K562 (cell line): ENCODE data around the gene ADGRA3. TPM values are rescaled to one million over a fixed set of nuclear protein-coding genes. Genes with fewer than 3 reads are reported as not detected.

Experiments used
- ATAC-seq: fragments of 200-7000 bp; cut with Tn5 transposase; 3 replicates; pipeline ENCODE4 v1.9.1; 2020; ENCODE audit warnings: moderate library complexity
- BruUV-seq: library from RNA; stranded (reverse); fragments of 400-500 nt; replicated peaks from 2 replicates; lab custom pipeline; 2021; lab: Mats Ljungman, UMichigan
- CTCF ChIA-PET: fragments of 300-600 bp; formaldehyde crosslinking; extraction: SDS; loops from one replicate; lab custom pipeline; 2021; ENCODE audit warnings: low intra/inter-chr PET ratio; lab: Yijun Ruan, JAX
- POLR2A ChIA-PET: fragments of 300-600, 350-650 bp; sonication (Branson Sonifier 250); formaldehyde crosslinking; extraction: SDS; loops from one replicate; lab custom pipeline; 2021; ENCODE audit warnings: antibody characterized with exemption, inconsistent platforms; lab: Yijun Ruan, JAX
- DNase-seq, 4 experiments: peaks; one replicate each; pipeline versions ENCODE4 v3.0.0 to v3.0.0-alpha.2; 2011 to 2018; ENCODE audit warnings: low spot score in 3 of 4, mixed read lengths in 3 of 4; ENCODE audit errors: extremely low read depth in 1 of 4
- FAIRE-seq: peaks from 2 replicates; lab custom pipeline; 2011; peaks lifted over from hg19 to GRCh38; lab: Jason Lieb, UNC
- H2AFZ ChIP-seq: 2 replicates; pipeline ENCODE4 v1.6.0; 2011; ENCODE audit warnings: low read depth, low read length, control low read depth, inconsistent platforms
- H3K27ac ChIP-seq: fragments of 200-600 bp; 3 replicates; pipeline ENCODE4 v1.8.0; 2011; ENCODE audit warnings: low read depth, mild to moderate bottlenecking, control low read depth, inconsistent platforms, low read length, moderate library complexity, mixed read lengths; ENCODE audit errors: extremely low read depth
- H3K27me3 ChIP-seq, 2 experiments: fragments of 300-600 bp in 1 of 2; 2 replicates in 1 of 2; 3 replicates in 1 of 2; pipeline versions ENCODE4 v1.6.0 to v1.8.0; 2011; ENCODE audit warnings: inconsistent platforms in 2 of 2, low read length in 2 of 2, mild to moderate bottlenecking in 1 of 2, mixed read lengths in 1 of 2, moderate library complexity in 1 of 2; ENCODE audit not compliant: control insufficient read depth in 2 of 2, insufficient read depth in 2 of 2
- H3K36me3 ChIP-seq: fragments of 300-600 bp; 3 replicates; pipeline ENCODE4 v1.8.0; 2011; ENCODE audit warnings: mild to moderate bottlenecking, low read length, inconsistent platforms; ENCODE audit not compliant: control insufficient read depth, insufficient read depth
- H3K4me1 ChIP-seq, 2 experiments: fragments of 200-600 bp in 1 of 2; replicated peaks in 1 of 2; 2 replicates in 1 of 2; 3 replicates in 1 of 2; pipeline versions ENCODE4 v1.5.1 to v1.8.0; 2011; ENCODE audit warnings: inconsistent platforms in 2 of 2, low read length in 2 of 2, mild to moderate bottlenecking in 1 of 2, mixed read lengths in 1 of 2, moderate library complexity in 1 of 2; ENCODE audit not compliant: control insufficient read depth in 2 of 2, insufficient read depth in 2 of 2
- H3K4me2 ChIP-seq: 2 replicates; pipeline ENCODE4 v1.6.1; 2011; ENCODE audit warnings: low read length, control low read depth, inconsistent platforms, mixed read lengths; ENCODE audit not compliant: insufficient read depth
- H3K4me3 ChIP-seq: fragments of 200-600 bp; sonication (generic), shearing (Covaris generic); 2 replicates; pipeline ENCODE4 v1.5.1; 2016; ENCODE audit warnings: control low read depth, inconsistent platforms
- H3K79me2 ChIP-seq: fragments of 200-600 bp; 3 replicates; pipeline ENCODE4 v1.8.0; 2011; ENCODE audit warnings: low read length, inconsistent platforms; ENCODE audit not compliant: control insufficient read depth, insufficient read depth
- H3K9ac ChIP-seq, 2 experiments: 2 replicates each; pipeline versions ENCODE4 v1.6.0 to v1.6.1; 2011; ENCODE audit warnings: low read depth in 2 of 2, low read length in 2 of 2, control low read depth in 1 of 2, inconsistent platforms in 1 of 2, mild to moderate bottlenecking in 1 of 2, mixed read lengths in 1 of 2; ENCODE audit not compliant: insufficient read depth in 1 of 2
- H3K9me1 ChIP-seq: one replicate; pipeline ENCODE4 v1.6.0; 2011; ENCODE audit warnings: inconsistent platforms, mild to moderate bottlenecking, low read length, moderate library complexity; ENCODE audit not compliant: control insufficient read depth, insufficient read depth
- H3K9me3 ChIP-seq: replicated peaks from 2 replicates; pipeline ENCODE4 v1.5.1; 2011; ENCODE audit warnings: low read depth, low read length, inconsistent platforms; ENCODE audit not compliant: control insufficient read depth, insufficient read depth
- H4K20me1 ChIP-seq: replicated peaks from 2 replicates; pipeline ENCODE4 v1.6.1; 2011; ENCODE audit warnings: low read length, inconsistent platforms, mixed read lengths; ENCODE audit not compliant: control insufficient read depth, insufficient read depth
- BRF1 ChIP-seq: IDR thresholded peaks from 3 replicates; pipeline ENCODE4 v1.6.1; 2011; ENCODE audit warnings: borderline replicate concordance, mild to moderate bottlenecking; ENCODE audit not compliant: insufficient read length; ENCODE audit errors: extremely low read depth
- CTCF ChIP-seq, 3 experiments: IDR thresholded peaks in 2 of 3; conservative IDR thresholded peaks in 1 of 3; 2 replicates each; pipeline ENCODE4 v1.5.1; 2011 to 2012; ENCODE audit warnings: low read length in 3 of 3, mild to moderate bottlenecking in 3 of 3, control low read depth in 2 of 3, improper control_type of control experiment in 1 of 3, inconsistent platforms in 1 of 3, low read depth in 1 of 3, mixed read lengths in 1 of 3, moderate library complexity in 1 of 3; ENCODE audit not compliant: insufficient read depth in 2 of 3
- E2F3 ChIP-seq: fragments of 250-450 bp; sonication (Bioruptor Pico); IDR thresholded peaks from 2 replicates; pipeline ENCODE4 v1.4.0; 2020; ENCODE audit warnings: mild to moderate bottlenecking
- ESRRA ChIP-seq: fragments of 450-650 bp; IDR thresholded peaks from 2 replicates; pipeline ENCODE4 v1.6.1; 2014; ENCODE audit warnings: low read depth, mild to moderate bottlenecking, moderate library complexity, borderline replicate concordance
- EZH2 ChIP-seq: IDR thresholded peaks from 2 replicates; pipeline ENCODE4 v1.6.1; 2012; ENCODE audit warnings: low read depth, mild to moderate bottlenecking, inconsistent platforms, low read length, borderline replicate concordance
- HOMEZ ChIP-seq: fragments of 250-450 bp; sonication (Bioruptor Pico); IDR thresholded peaks from 2 replicates; pipeline ENCODE4 v1.4.0; 2020; ENCODE audit warnings: mild to moderate bottlenecking, moderate library complexity
- NELFE ChIP-seq: IDR thresholded peaks from 2 replicates; pipeline ENCODE4 v1.6.1; 2011; ENCODE audit warnings: mild to moderate bottlenecking; ENCODE audit not compliant: insufficient read depth, insufficient read length
- RBM15 ChIP-seq: fragments of 200-400 bp; formaldehyde crosslinking; IDR thresholded peaks from 2 replicates; pipeline ENCODE4 v1.6.1; 2018; ENCODE audit warnings: mild to moderate bottlenecking, low read length, moderate library complexity; ENCODE audit not compliant: insufficient read depth
- SNRNP70 ChIP-seq: fragments of 200-400 bp; formaldehyde crosslinking; optimal IDR thresholded peaks from 2 replicates; pipeline ENCODE3; 2017; ENCODE audit warnings: low read depth, low read length
- STAT5B ChIP-seq: fragments of 250-450 bp; sonication (Bioruptor Pico); IDR thresholded peaks from 2 replicates; pipeline ENCODE4 v1.8.0; 2021; ENCODE audit warnings: mild to moderate bottlenecking, inconsistent platforms
- U2AF1 ChIP-seq: fragments of 200-400 bp; formaldehyde crosslinking; optimal IDR thresholded peaks from 2 replicates; pipeline ENCODE3; 2017; ENCODE audit warnings: mild to moderate bottlenecking, low read depth, low read length, moderate library complexity
- ZNF24 ChIP-seq: fragments of 450-650 bp; IDR thresholded peaks from 2 replicates; pipeline ENCODE4 v1.6.1; 2016
- ZSCAN32 ChIP-seq: fragments of 450-650 bp; formaldehyde crosslinking; IDR thresholded peaks from 2 replicates; pipeline ENCODE4 v1.4.0; 2020; ENCODE audit warnings: mild to moderate bottlenecking, moderate library complexity
- WGBS: fragments of 100-300 bp; shearing (Covaris generic); methylation state at CpG from one replicate; pipeline ENCODE4 v1.1.6; 2016; ENCODE audit warnings: low coverage, mixed read lengths; ENCODE audit not compliant: insufficient coverage; ENCODE audit errors: missing lambda C conversion rate; 5-methylcytosine and 5-hydroxymethylcytosine counted together
- in situ Hi-C: fragments of 300-500 bp; cut with MboI; formaldehyde crosslinking; loops from 4 replicates; pipeline ENCODE4 v1.15.0; 2018; ENCODE audit warnings: inconsistent platforms, mixed read lengths
- intact Hi-C: fragments of 100-400 bp; cut with micrococcal nuclease; formaldehyde crosslinking; loops from 2 replicates; pipeline ENCODE4 v1.14.2; 2022
- polyA plus RNA-seq, 8 experiments: library from polyadenylated mRNA; depleted of rRNA in 4 of 8; stranded (reverse) in 5 of 8; unstranded in 3 of 8; fragments of >200 nt; fragmentation: Nextera tagmentation in 2 of 8; fragmentation: Illumina TruSeq in 1 of 8; extraction: Ambion mirVana in 2 of 8; extraction: Trizol in 1 of 8; gene quantifications; 2 replicates each; pipeline versions ENCODE4 v1.2.1 to v1.2.3, GENCODE V29; 2011 to 2014; ENCODE audit warnings: inconsistent platforms in 1 of 8, missing spikeins in 1 of 8
- total RNA-seq, 7 experiments: library from RNA; depleted of rRNA in 6 of 7; stranded (reverse); fragments of >200 nt in 6 of 7; fragmentation: Illumina TruSeq in 2 of 7; extraction: Trizol in 2 of 7; gene quantifications; 2 replicates each; pipeline versions ENCODE4 v1.2.1 to v1.2.3, GENCODE V29; 2011 to 2021; ENCODE audit warnings: low replicate concordance in 1 of 7

The ADGRA3 gene
- total and polyA plus RNA-seq, 9 of the 15 experiments (the other 6 are each of a cell fraction or from before 2014, with no cell fraction given): 0.06 to 2.3 (median 0.27) TPM; not detected in 3

GRCh38 chr4:22463179-22463578 lies 52.7 kb downstream of the ADGRA3 start:
- TF ChIP-seq STAT5B (CRISPR knock-in tag): no peak
- TF ChIP-seq CTCF (IDR thresholded peaks at IDR 0.05 in 2 of 3, conservative IDR thresholded peaks at IDR 0.05 in 1 of 3; ENCODE audit: insufficient read depth in 2 of 3, low read depth in 1 of 3, low read length in 3 of 3): peak in 1 of 3 experiments; percentile 3; a peak in 1 of 6 replicates
- ATAC-seq (no peak), FAIRE-seq (no peak), DNase-seq (peak in 1 of 4 experiments; percentile 9)
- intact Hi-C loops (no loop called here), in situ Hi-C loops (no loop called here)
- no peak overlapping the region for H2AFZ ChIP-seq
- no peaks in the 10 kb centered on the region for H3K79me2 ChIP-seq
- no peak overlapping the region for H3K9ac ChIP-seq
- no TSS peak for BruUV-seq
- POLR2A ChIA-PET: interaction anchor here (1.1 kb wide), 1 partner anchor 12 kb away, joined by 3 read pairs; no protein-coding TSS in a partner anchor
- no peak overlapping the region for H3K4me2 ChIP-seq
- H3K9me1 ChIP-seq: no peaks in the 10 kb centered on the region
- H3K4me1 ChIP-seq: no peaks in the 10 kb centered on the region
- H3K27ac ChIP-seq: no peak overlapping the region
- no peaks in the 10 kb centered on the region for H3K27me3 ChIP-seq
- WGBS: 2% methylated on average over 5 of the region's 5 CpGs
- H3K4me3 ChIP-seq: no peak overlapping the region
- CTCF ChIA-PET: no interaction called here
- no peaks in the 10 kb centered on the region for H4K20me1 ChIP-seq
- no peaks in the 10 kb centered on the region for H3K9me3 ChIP-seq
- H3K36me3 ChIP-seq: no peaks in the 10 kb centered on the region

GRCh38 chr4:22462688-22463087 lies 53.2 kb downstream of the ADGRA3 start:
- CTCF ChIA-PET: no interaction called here
- intact Hi-C loops (no loop called here), in situ Hi-C loops (no loop called here)
- no peak overlapping the region for H2AFZ ChIP-seq
- ATAC-seq (no peak), DNase-seq (no peak), FAIRE-seq (no peak)
- no peak overlapping the region for H3K4me2 ChIP-seq
- no peaks in the 10 kb centered on the region for H3K9me3 ChIP-seq
- H4K20me1 ChIP-seq: no peaks in the 10 kb centered on the region
- H3K4me1 ChIP-seq: no peaks in the 10 kb centered on the region
- H3K9me1 ChIP-seq: no peaks in the 10 kb centered on the region
- H3K79me2 ChIP-seq: no peaks in the 10 kb centered on the region
- BruUV-seq: no TSS peak
- H3K36me3 ChIP-seq: no peaks in the 10 kb centered on the region
- 0% methylated on average over 3 of the region's 3 CpGs for WGBS
- POLR2A ChIA-PET: interaction anchor here (1.1 kb wide), 1 partner anchor 13 kb away, joined by 3 read pairs; no protein-coding TSS in a partner anchor
- no peak overlapping the region for H3K9ac ChIP-seq
- H3K27me3 ChIP-seq: no peaks in the 10 kb centered on the region
- H3K4me3 ChIP-seq: no peak overlapping the region
- no peak overlapping the region for H3K27ac ChIP-seq
- no peak for TF ChIP-seq SNRNP70
- TF ChIP-seq ZSCAN32 (CRISPR knock-in tag): no peak
- no peak for TF ChIP-seq RBM15
- TF ChIP-seq NELFE: no peak
- TF ChIP-seq EZH2: no peak
- TF ChIP-seq BRF1: no peak
- TF ChIP-seq ESRRA: no peak
- TF ChIP-seq E2F3 (CRISPR knock-in tag): no peak
- no peak for TF ChIP-seq HOMEZ
- no peak for TF ChIP-seq ZNF24
- TF ChIP-seq U2AF1: no peak
